ENCODE measurements around the gene TBC1D2.

The TBC1D2 gene

GRCh38 chr9:98263080-98263479 is 7.6 kb upstream of the TBC1D2 start:
- ATAC-seq (replicated peaks) (no peak), DNase-seq (no peak)
- H3K27me3 Mint-ChIP-seq, result peaks cover 12 to 15% of the 10 kb centered on the region in 2 donors
- no peak overlapping the region for H3K4me3 Mint-ChIP-seq
- no peaks in the 10 kb centered on the region for H3K9me3 Mint-ChIP-seq
- no peak overlapping the region for H3K27ac Mint-ChIP-seq
- no peaks in the 10 kb centered on the region for H3K36me3 Mint-ChIP-seq
- no peaks in the 10 kb centered on the region for H3K4me1 Mint-ChIP-seq

DNA sequence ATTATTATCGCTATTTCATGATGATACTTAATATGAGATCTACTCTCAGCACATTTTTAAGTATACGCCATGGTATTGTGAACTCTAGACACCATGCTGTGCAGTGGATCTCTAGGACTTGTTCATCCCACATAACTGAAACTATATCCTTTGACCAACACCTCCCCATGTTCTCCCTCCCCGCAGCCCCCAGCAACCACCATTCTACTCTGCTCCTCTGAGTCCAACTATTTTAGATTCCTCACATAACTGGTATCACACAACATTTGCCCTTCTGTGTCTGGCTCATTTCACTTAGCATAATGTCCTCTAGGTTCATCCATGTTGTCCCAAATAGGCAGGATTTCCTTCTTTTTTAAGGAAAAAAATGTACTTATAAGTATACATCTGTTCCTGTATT is 6.6 kb upstream of the TBC1D2 start:
- DNase-seq (no peak), ATAC-seq (replicated peaks) (no peak)
- Mint-ChIP-seq H3K36me3 (no peaks in the 10 kb centered on the region), H3K27ac (no peak overlapping the region), H3K4me3 (no peak overlapping the region), H3K4me1 (no peaks in the 10 kb centered on the region), H3K27me3 (peaks cover 2 to 8% of the 10 kb centered on the region in 2 donors), H3K9me3 (no peaks in the 10 kb centered on the region)

- H3K27me3 Mint-ChIP-seq, result peaks cover 0 to 8% of the 10 kb centered on the region in 2 donors
- no peaks in the 10 kb centered on the region for H3K36me3 Mint-ChIP-seq
- no peak overlapping the region for H3K27ac Mint-ChIP-seq
These were observed 5.2 kb upstream of the TBC1D2 start for GRCh38 chr9:98260635-98261034.

GRCh38 chr9:98259791-98260190 is 4.3 kb upstream of the TBC1D2 start:
- Mint-ChIP-seq H3K4me1 (peaks cover 5 to 9% of the 10 kb centered on the region in 2 donors), H3K27ac (no peak overlapping the region)
- no peak for ATAC-seq (replicated peaks)

More at GRCh38 chr9:98260635-98261034, 5.2 kb upstream of the TBC1D2 start:
- DNase-seq (no peak), ATAC-seq (replicated peaks) (no peak)
- Mint-ChIP-seq H3K4me3 (no peak overlapping the region), H3K9me3 (no peaks in the 10 kb centered on the region), H3K4me1 (peaks cover 3 to 7% of the 10 kb centered on the region in 2 donors)

GRCh38 chr9:98256756-98257155 is 1.3 kb upstream of the TBC1D2 start:
- H3K9me3 Mint-ChIP-seq, result no peaks in the 10 kb centered on the region
- DNase-seq (no peak), ATAC-seq (replicated peaks) (no peak)
- peaks cover 5 to 11% of the 10 kb centered on the region in 2 donors for H3K4me1 Mint-ChIP-seq
- no peaks in the 10 kb centered on the region for H3K27me3 Mint-ChIP-seq
- peak overlapping the region; percentile 89 to 97 for H3K4me3 Mint-ChIP-seq
- peak overlapping the region; percentile 99 for H3K27ac Mint-ChIP-seq
- no peaks in the 10 kb centered on the region for H3K36me3 Mint-ChIP-seq

More at GRCh38 chr9:98259791-98260190, 4.3 kb upstream of the TBC1D2 start:
- H3K36me3 Mint-ChIP-seq, result no peaks in the 10 kb centered on the region
- peaks cover 0 to 5% of the 10 kb centered on the region in 2 donors for H3K27me3 Mint-ChIP-seq
- no peaks in the 10 kb centered on the region for H3K9me3 Mint-ChIP-seq
- no peak for DNase-seq
- H3K4me3 Mint-ChIP-seq, result no peak overlapping the region

DNA sequence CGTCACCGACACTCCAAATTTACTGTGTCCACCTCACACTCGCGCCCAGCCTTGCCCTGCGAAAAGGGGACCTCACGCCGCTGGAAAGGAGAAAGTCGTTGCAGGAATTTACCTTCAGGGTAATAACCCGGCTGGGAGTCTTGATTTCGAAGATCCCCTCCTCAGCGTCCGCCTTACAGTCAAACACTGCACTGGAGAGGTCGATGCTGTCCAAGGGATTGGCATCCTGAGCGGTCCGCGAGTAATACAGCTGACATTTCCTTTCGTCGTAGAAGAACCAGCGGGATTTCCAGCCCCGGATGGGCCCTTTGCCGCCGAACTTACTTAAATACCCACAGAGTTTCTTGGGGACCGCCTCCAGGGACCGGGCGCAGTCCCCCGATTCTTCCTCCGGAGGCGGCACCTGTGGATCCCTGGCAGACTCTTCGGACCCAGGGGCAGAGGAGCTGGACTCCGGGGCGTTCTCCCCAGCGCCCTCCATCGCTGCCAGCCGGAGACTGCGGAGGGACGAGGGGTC is 330 bp downstream of the TBC1D2 start:
- H3K27me3 Mint-ChIP-seq, result no peaks in the 10 kb centered on the region
- peak overlapping the region; percentile 89 to 97 for H3K4me3 Mint-ChIP-seq
- H3K9me3 Mint-ChIP-seq, result no peaks in the 10 kb centered on the region
- ATAC-seq (replicated peaks) (peak; percentile 35 to 36), DNase-seq (no peak)
- H3K27ac Mint-ChIP-seq, result peak overlapping the region; percentile 99
- peaks cover 5 to 11% of the 10 kb centered on the region in 2 donors for H3K4me1 Mint-ChIP-seq
- H3K36me3 Mint-ChIP-seq, result peaks cover 2 to 3% of the 10 kb centered on the region in 2 donors

DNA sequence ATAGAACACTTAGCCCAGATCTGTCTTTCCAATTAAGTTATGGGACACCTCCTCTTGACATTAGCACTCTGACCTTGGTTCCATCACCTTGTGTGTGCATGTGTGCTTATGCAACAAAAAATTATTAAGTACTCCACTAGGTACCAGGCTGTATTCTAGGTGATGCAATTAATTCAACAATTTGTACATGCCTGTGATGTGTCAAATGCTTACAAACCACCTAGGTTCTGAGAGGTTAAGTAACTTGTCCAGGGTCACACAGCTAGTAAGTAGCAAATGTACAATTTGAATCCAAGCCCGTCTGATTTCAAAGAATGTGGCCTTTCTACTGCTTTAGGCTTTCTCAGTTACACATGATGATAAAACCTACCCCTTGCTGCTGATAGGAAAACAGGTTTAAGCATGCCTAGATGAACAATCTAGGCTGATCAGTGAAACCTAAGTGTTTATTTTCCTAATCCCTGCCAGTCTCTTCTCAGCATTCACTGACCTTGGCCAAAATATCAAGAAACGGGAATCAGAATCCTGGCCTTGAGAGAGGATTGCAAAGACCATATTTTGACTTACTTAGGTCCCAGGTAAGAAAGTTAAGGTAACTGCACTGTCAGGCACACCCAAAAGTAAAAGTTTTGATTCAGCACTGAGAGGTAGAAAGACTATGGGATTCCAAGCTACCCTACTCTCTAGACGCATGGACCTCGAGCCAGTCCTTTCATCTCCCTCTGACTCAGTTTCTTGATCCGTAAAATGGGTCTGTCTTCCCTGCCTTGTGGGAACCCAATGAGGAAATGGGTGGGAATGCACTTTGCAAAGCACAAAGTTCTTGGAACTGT is 1.0 kb downstream of the TBC1D2 start:
- peaks cover 4 to 6% of the 10 kb centered on the region in 2 donors for H3K36me3 Mint-ChIP-seq
- peak overlapping the region; percentile 89 to 97 for H3K4me3 Mint-ChIP-seq
- DNase-seq, result no peak
- H3K27ac Mint-ChIP-seq, result peak overlapping the region; percentile 99
- H3K4me1 Mint-ChIP-seq, result peaks cover 5 to 11% of the 10 kb centered on the region in 2 donors
- ATAC-seq (replicated peaks), result no peak
- H3K9me3 Mint-ChIP-seq, result no peaks in the 10 kb centered on the region
- H3K27me3 Mint-ChIP-seq, result no peaks in the 10 kb centered on the region

- ATAC-seq (replicated peaks), result no peak
- peaks cover 4 to 6% of the 10 kb centered on the region in 2 donors for H3K36me3 Mint-ChIP-seq
- peak overlapping the region; percentile 16 for H3K27ac Mint-ChIP-seq
- no peaks in the 10 kb centered on the region for H3K27me3 Mint-ChIP-seq
- no peak overlapping the region for H3K4me3 Mint-ChIP-seq
- H3K4me1 Mint-ChIP-seq, result peaks cover 9 to 17% of the 10 kb centered on the region in 2 donors
- no peak for DNase-seq
- no peaks in the 10 kb centered on the region for H3K9me3 Mint-ChIP-seq
These were observed 1.9 kb downstream of the TBC1D2 start for GRCh38 chr9:98253565-98253964.

DNA sequence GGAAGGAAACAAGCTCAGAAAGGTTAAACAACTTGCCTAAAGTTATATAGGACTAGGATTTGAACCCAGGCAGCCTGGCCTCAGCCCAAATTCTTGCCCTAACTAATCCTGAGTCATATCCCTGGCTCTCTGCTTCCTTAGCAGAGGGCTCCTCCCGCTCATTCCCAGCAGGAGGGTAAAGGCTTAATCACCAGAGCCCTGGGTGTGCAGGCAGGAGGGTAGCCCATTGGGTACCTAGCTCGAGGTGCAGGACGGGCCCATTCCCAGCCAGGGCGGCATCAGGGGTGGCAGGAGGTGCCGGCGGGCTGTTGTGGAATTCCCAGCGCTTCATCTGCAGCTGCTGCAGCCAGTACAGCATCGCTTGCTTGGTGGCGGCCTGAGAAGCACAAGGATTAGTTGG is 3.9 kb downstream of the TBC1D2 start:
- H3K4me1 Mint-ChIP-seq, result peaks cover 6 to 16% of the 10 kb centered on the region in 2 donors
- no peak for ATAC-seq (replicated peaks)

DNA sequence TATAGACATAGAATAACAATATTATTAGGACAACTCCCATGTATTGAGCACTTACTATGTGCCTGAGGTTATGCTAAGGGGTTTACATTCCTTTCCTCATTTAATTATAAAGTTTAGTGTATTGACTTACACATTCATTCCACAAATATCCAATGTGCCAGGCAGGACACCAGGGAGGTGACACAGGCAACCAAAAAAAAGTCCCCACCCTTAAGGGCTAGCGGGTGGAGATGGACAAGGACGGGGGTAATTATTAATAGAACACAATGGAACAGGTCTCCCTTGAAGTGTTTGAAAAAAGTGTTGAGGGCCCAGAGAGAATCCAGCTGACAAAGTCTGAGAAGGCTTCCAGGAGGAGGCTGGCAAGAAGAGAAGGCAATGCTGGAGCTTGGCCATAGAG is 5.7 kb downstream of the TBC1D2 start:
- Mint-ChIP-seq H3K4me3 (no peak overlapping the region), H3K27ac (no peak overlapping the region), H3K36me3 (peaks cover 4 to 6% of the 10 kb centered on the region in 2 donors), H3K4me1 (peaks cover 4 to 12% of the 10 kb centered on the region in 2 donors), H3K27me3 (no peaks in the 10 kb centered on the region), H3K9me3 (no peaks in the 10 kb centered on the region)
- no peak for ATAC-seq (replicated peaks)
- DNase-seq, result no peak

More for the DNA sequence above, 3.9 kb downstream of the TBC1D2 start:
- no peak for DNase-seq
- H3K27me3 Mint-ChIP-seq, result no peaks in the 10 kb centered on the region
- H3K27ac Mint-ChIP-seq, result no peak overlapping the region
- no peak overlapping the region for H3K4me3 Mint-ChIP-seq
- H3K36me3 Mint-ChIP-seq, result peaks cover 4 to 6% of the 10 kb centered on the region in 2 donors
- no peaks in the 10 kb centered on the region for H3K9me3 Mint-ChIP-seq

GRCh38 chr9:98248737-98249474 is 6.5 kb downstream of the TBC1D2 start:
- Mint-ChIP-seq H3K9me3 (no peaks in the 10 kb centered on the region), H3K36me3 (peaks cover 4 to 6% of the 10 kb centered on the region in 2 donors), H3K27ac (peak overlapping the region; percentile 39), H3K27me3 (no peaks in the 10 kb centered on the region), H3K4me1 (peaks cover 4 to 9% of the 10 kb centered on the region in 2 donors), H3K4me3 (no peak overlapping the region)
- ATAC-seq (replicated peaks), result peak in 1 of 2 donors; percentile 39
- no peak for DNase-seq

DNA sequence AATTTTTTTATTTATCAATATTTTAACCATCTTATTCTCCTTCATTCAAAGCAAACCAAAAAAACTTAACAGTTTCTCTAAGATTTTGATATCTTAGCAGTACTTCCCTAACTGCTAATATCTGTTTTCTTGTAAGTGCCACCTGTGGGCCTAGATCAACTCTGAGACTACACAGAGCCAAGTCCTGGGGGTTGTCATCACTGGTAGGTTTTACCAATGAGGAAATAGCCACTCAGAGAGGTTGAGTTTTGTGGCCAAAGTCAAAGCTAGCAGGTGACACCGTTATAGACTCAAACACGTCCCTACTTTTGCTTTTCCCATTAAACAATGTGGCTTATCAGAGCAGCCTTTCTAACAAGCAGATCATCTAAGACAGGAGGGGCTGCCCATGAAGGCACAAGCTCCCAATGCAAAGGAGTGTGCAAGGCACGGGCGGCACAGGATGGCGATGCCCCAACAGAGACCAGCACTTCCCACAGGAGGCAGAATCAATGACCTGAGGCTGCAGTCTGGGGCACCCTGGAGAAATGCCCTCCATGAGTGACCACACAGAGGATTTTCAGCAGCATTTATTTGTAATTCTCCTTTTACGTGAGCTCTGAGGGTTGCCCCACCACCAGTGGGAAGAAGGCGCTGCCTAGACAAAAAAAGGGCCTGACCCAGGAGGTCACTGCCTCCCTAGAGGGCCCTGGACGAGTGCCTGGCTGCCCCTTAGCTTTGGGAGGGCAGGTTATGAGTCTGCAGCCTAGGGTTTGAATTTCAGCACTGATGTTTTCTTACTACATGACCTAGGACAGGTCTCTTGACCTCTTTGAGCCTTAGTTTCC is 7.4 kb downstream of the TBC1D2 start:
- Mint-ChIP-seq H3K4me3 (no peak overlapping the region), H3K36me3 (peaks cover 4 to 6% of the 10 kb centered on the region in 2 donors), H3K9me3 (no peaks in the 10 kb centered on the region), H3K4me1 (peaks cover 4 to 9% of the 10 kb centered on the region in 2 donors), H3K27ac (peak overlapping the region; percentile 39), H3K27me3 (no peaks in the 10 kb centered on the region)
- DNase-seq (no peak), ATAC-seq (replicated peaks) (no peak)

DNA sequence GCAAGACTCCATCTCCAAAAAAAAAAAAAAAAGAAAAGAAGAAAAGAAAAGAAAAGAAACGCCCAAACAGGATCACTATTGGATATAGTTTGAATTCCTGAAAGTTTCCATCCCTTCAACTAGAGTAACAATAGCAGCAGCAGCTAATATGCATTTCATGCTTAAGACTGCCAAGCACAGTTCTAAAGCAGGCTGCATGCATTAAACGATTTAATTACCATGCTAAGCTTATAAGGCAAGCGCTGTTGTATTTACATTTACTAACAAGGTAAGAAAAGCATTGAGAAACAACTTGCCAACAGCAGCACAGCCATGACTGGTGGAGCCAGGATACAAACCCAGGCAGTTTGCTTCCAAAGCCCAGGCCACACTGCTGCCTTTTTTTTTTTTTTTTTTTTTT is 13.0 kb downstream of the TBC1D2 start:
- H3K4me1 Mint-ChIP-seq, result no peaks in the 10 kb centered on the region
- no peak overlapping the region for H3K4me3 Mint-ChIP-seq
- no peaks in the 10 kb centered on the region for H3K9me3 Mint-ChIP-seq

More for the DNA sequence above, 13.0 kb downstream of the TBC1D2 start:
- ATAC-seq (replicated peaks) (no peak), DNase-seq (no peak)
- H3K36me3 Mint-ChIP-seq, result no peaks in the 10 kb centered on the region
- H3K27ac Mint-ChIP-seq, result no peak overlapping the region
- H3K27me3 Mint-ChIP-seq, result no peaks in the 10 kb centered on the region

Measured in stimulated activated naive B cell treated with anti-CD40 and anti-IgM and Interleukin-4, amounts not matched to agents 10 μg/mL and 1 μg/mL and 100 μg/mL, for 72 hours (primary cell).